Activated CD4-positive, alpha-beta T cell treated with anti-CD3 and anti-CD28 coated beads, Interleukin-2, amount 10 ng/mL, durations not matched to agents 24 days and 14 days (primary cell): ENCODE data around the gene TMEM203. TPM values are rescaled to one million over a fixed set of nuclear protein-coding genes. Genes with fewer than 3 reads are reported as not detected.

Source experiments
- total RNA-seq: library from RNA; stranded (reverse); gene quantifications from 2 replicates; pipeline ENCODE4 v1.2.3, GENCODE V29; 2022

TMEM203 gene
- total RNA-seq, 1 donor from 2014 or later = 38.8 TPM

Other genes starting within 250 kb of the TMEM203 start
- gene PTGDS, start 228.1 kb downstream of the TMEM203 start, total RNA-seq = not detected in 2 replicates
- not detected in 2 replicates for gene LCNL1, start 222.7 kb downstream of the TMEM203 start, total RNA-seq
- gene PAXX, start 213.2 kb downstream of the TMEM203 start, total RNA-seq = 87.8 and 90.2 TPM in 2 replicates
- not detected in 2 replicates for gene CLIC3, start 209.1 kb downstream of the TMEM203 start, total RNA-seq
- gene ABCA2, start 177.4 kb downstream of the TMEM203 start, total RNA-seq = 25.0 and 25.9 TPM in 2 replicates
- 0.09 TPM in 1 of 2 replicates, not detected in the other for gene FUT7, start 173.6 kb downstream of the TMEM203 start, total RNA-seq
- 58.1 and 59.4 TPM in 2 replicates for gene NPDC1, start 159.5 kb downstream of the TMEM203 start, total RNA-seq
- 0.21 TPM in 1 of 2 replicates, not detected in the other for gene ENTPD2, start 151.6 kb downstream of the TMEM203 start, total RNA-seq
- gene SAPCD2, start 135.1 kb downstream of the TMEM203 start, total RNA-seq = 22.8 and 23.8 TPM in 2 replicates
- gene UAP1L1, start 128.1 kb downstream of the TMEM203 start, total RNA-seq = 17.1 and 19.1 TPM in 2 replicates
- gene MAN1B1, start 118.7 kb downstream of the TMEM203 start, total RNA-seq = 49.7 and 50.1 TPM in 2 replicates
- gene DPP7, start 90.9 kb downstream of the TMEM203 start, total RNA-seq = 365 and 375 TPM in 2 replicates
- 0.07 TPM in 1 of 2 replicates, not detected in the other for gene GRIN1, start 66.5 kb downstream of the TMEM203 start, total RNA-seq
- not detected in 2 replicates for gene LRRC26, start 35.6 kb downstream of the TMEM203 start, total RNA-seq
- not detected in 2 replicates for gene TMEM210, start 33.6 kb downstream of the TMEM203 start, total RNA-seq
- 57.4 and 58.7 TPM in 2 replicates for gene ANAPC2, start 17.1 kb downstream of the TMEM203 start, total RNA-seq
- gene SSNA1, start 17.0 kb downstream of the TMEM203 start, total RNA-seq = 95.1 and 95.8 TPM in 2 replicates
- gene TPRN, start 4.9 kb downstream of the TMEM203 start, total RNA-seq = 15.1 and 16.3 TPM in 2 replicates
- 45.1 and 45.6 TPM in 2 replicates for gene NDOR1, start 52 bp upstream of the TMEM203 start, total RNA-seq
- 12.8 and 15.2 TPM in 2 replicates for gene RNF208, start 16.6 kb upstream of the TMEM203 start, total RNA-seq
- 0.54 and 0.68 TPM in 2 replicates for gene CYSRT1, start 19.5 kb upstream of the TMEM203 start, total RNA-seq
- gene RNF224, start 21.9 kb upstream of the TMEM203 start, total RNA-seq = not detected in 2 replicates
- not detected in 2 replicates for gene SLC34A3, start 25.3 kb upstream of the TMEM203 start, total RNA-seq
- 292 and 299 TPM in 2 replicates for gene TUBB4B, start 35.6 kb upstream of the TMEM203 start, total RNA-seq
- 0.54 and 0.99 TPM in 2 replicates for gene STPG3, start 45.6 kb upstream of the TMEM203 start, total RNA-seq
- 72.4 and 75.3 TPM in 2 replicates for gene NELFB, start 49.7 kb upstream of the TMEM203 start, total RNA-seq
- 10.3 and 11.4 TPM in 2 replicates for gene TOR4A, start 72.1 kb upstream of the TMEM203 start, total RNA-seq
- 12.9 and 13.4 TPM in 2 replicates for gene NRARP, start 96.6 kb upstream of the TMEM203 start, total RNA-seq
- gene EXD3, start 217.5 kb upstream of the TMEM203 start, total RNA-seq = 4.4 and 5.2 TPM in 2 replicates
- 0.30 and 0.36 TPM in 2 replicates for gene NOXA1, start 217.7 kb upstream of the TMEM203 start, total RNA-seq
- not detected in 2 replicates for gene ENTPD8, start 235.7 kb upstream of the TMEM203 start, total RNA-seq